Stomach (tissue), 9 donors: ENCODE results near the gene PRUNE2. TPM values are rescaled to one million over a fixed set of nuclear protein-coding genes. Genes with fewer than 3 reads are reported as not detected.

Source experiments
- DNase-seq, 2 donors: peaks; one replicate each; pipeline versions ENCODE4 v3.0.0 to v3.0.0-alpha.2; 2013 to 2019
- H3K27ac ChIP-seq, 5 donors: fragments of 200-600 bp in 4 of 5; sonication (generic) in 4 of 5; one replicate each; pipeline ENCODE4 v1.5.1; 2013 to 2019; ENCODE audit warnings: mild to moderate bottlenecking in 1 of 5, moderate library complexity in 1 of 5
- H3K27me3 ChIP-seq, 3 donors: fragments of 200-600 bp; sonication (generic); one replicate each; pipeline ENCODE4 v1.5.1; 2017 to 2019; ENCODE audit warnings: mixed run types in 1 of 3
- H3K36me3 ChIP-seq, 4 donors: fragments of 200-600 bp; sonication (generic); 1 replicate in 3 of 4; 2 replicates in 1 of 4; pipeline ENCODE4 v1.5.1; 2016 to 2019
- H3K4me1 ChIP-seq, 4 donors: fragments of 200-600 bp; sonication (generic); one replicate each; pipeline ENCODE4 v1.5.1; 2016 to 2019
- H3K4me3 ChIP-seq, 4 donors: fragments of 200-600 bp; sonication (generic) in 3 of 4; one replicate each; pipeline ENCODE4 v1.5.1; 2016 to 2019; ENCODE audit warnings: mild to moderate bottlenecking in 1 of 4
- H3K9me3 ChIP-seq, 4 donors: fragments of 200-600 bp; sonication (generic); one replicate each; pipeline ENCODE4 v1.5.1; 2016 to 2019
- CTCF ChIP-seq, 7 experiments: fragments of 450-650 bp in 4 of 7; fragments of 200-600 bp in 3 of 7; sonication (generic) in 3 of 7; IDR thresholded peaks; one replicate each; pipeline ENCODE4 v1.5.1; 2016 to 2019; ENCODE audit warnings: antibody characterized with exemption in 7 of 7, control low read depth in 2 of 7, mild to moderate bottlenecking in 1 of 7
- EP300 ChIP-seq: sonication (generic); formaldehyde crosslinking; IDR thresholded peaks from one replicate; pipeline ENCODE4 v1.6.1; 2017; ENCODE audit warnings: antibody characterized with exemption
- POLR2A ChIP-seq, 4 donors: fragments of 450-650 bp; IDR thresholded peaks; one replicate each; pipeline ENCODE4 v1.6.1; 2016; ENCODE audit warnings: antibody characterized with exemption in 4 of 4, control low read depth in 2 of 4, mild to moderate bottlenecking in 1 of 4, moderate library complexity in 1 of 4
- POLR2AphosphoS5 ChIP-seq, 3 donors: sonication (generic); formaldehyde crosslinking; IDR thresholded peaks; one replicate each; pipeline ENCODE4 v1.6.1; 2016; ENCODE audit warnings: antibody characterized with exemption in 3 of 3
- WGBS, 5 donors: extraction: QIAGEN DNeasy Blood & Tissue Kit in 3 of 5; methylation state at CpG; one replicate each; pipeline versions ENCODE4 v1.1.5 to v1.1.7; 2013 to 2018; 5-methylcytosine and 5-hydroxymethylcytosine counted together
- intact Hi-C: fragments of 100-400 bp; cut with DNase I; formaldehyde crosslinking; loops from one replicate; pipeline ENCODE4 v1.15.1; 2023; ENCODE audit warnings: low total_unique reads
- polyA plus RNA-seq, 3 donors: library from polyadenylated mRNA; stranded (reverse); fragments of 200-250 nt; gene quantifications; one replicate each; pipeline ENCODE4 v1.2.3, GENCODE V29; 2013
- total RNA-seq, 5 donors: library from RNA; depleted of rRNA; stranded (reverse); fragments of >200 nt; gene quantifications; one replicate each; pipeline versions ENCODE4 v1.1.0 to v1.2.3, GENCODE V29; 2014 to 2016
- donor health status: healthy with polysubstance abuse.
- donor health status: Bipolar disorder and iron deficiency.
- donor health status: healthy.

Gene PRUNE2
- total and polyA plus RNA-seq, 8 donors = 2.6 to 311 (median 75.4) TPM

- 62 to 71% (median 65%) methylated on average over 5 of the region's 5 CpGs for WGBS, 5 donors
- Histone ChIP-seq H3K4me1 (peaks cover 0 to 13% (median 0%) of the 10 kb centered on the region in 4 donors), H3K27me3 (peaks cover 0 to 10% (median 0%) of the 10 kb centered on the region in 3 donors), H3K9me3 (no peaks in the 10 kb centered on the region), H3K27ac (peak overlapping the region in 4 of 5 donors; percentile 32 to 88 (median 72)), H3K36me3 (no peaks in the 10 kb centered on the region), H3K4me3 (no peak overlapping the region)
- TF ChIP-seq POLR2A (IDR thresholded peaks at IDR 0.05) = no peak
- TF ChIP-seq CTCF (IDR thresholded peaks at IDR 0.05) = no peak
- no peak for TF ChIP-seq EP300
- no peak for TF ChIP-seq POLR2AphosphoS5 (IDR thresholded peaks at IDR 0.05)
- intact Hi-C loops = no loop called here
- no peak for DNase-seq
These were observed 11.7 kb downstream of the PRUNE2 start for GRCh38 chr9:76894198-76894597.

- Histone ChIP-seq H3K4me3 (no peak overlapping the region), H3K4me1 (peaks cover 0 to 13% (median 0%) of the 10 kb centered on the region in 4 donors), H3K27ac (peak overlapping the region in 4 of 5 donors; percentile 9 to 88 (median 72)), H3K27me3 (peaks cover 0 to 4% (median 0%) of the 10 kb centered on the region in 3 donors), H3K36me3 (no peaks in the 10 kb centered on the region), H3K9me3 (no peaks in the 10 kb centered on the region)
- peak in 1 of 2 donors; percentile 20 for DNase-seq
- intact Hi-C loops = no loop called here
- 50 to 73% (median 66%) methylated on average over 4 of the region's 4 CpGs for WGBS, 5 donors
- no peak for TF ChIP-seq CTCF (IDR thresholded peaks at IDR 0.05)
- TF ChIP-seq POLR2A (IDR thresholded peaks at IDR 0.05) = no peak
- TF ChIP-seq EP300 = peak; percentile 92
- TF ChIP-seq POLR2AphosphoS5 (IDR thresholded peaks at IDR 0.05) = peak in 2 of 3 donors; percentile 70 to 95
These were observed 12.4 kb downstream of the PRUNE2 start for GRCh38 chr9:76893395-76893932.

GRCh38 chr9:76891874-76892273, 14.0 kb downstream of the PRUNE2 start:
- intact Hi-C loops = no loop called here
- no peaks in the 10 kb centered on the region for H3K27me3 ChIP-seq
- H3K9me3 ChIP-seq = no peaks in the 10 kb centered on the region
- H3K4me3 ChIP-seq = no peak overlapping the region
- H3K4me1 ChIP-seq = peaks cover 0 to 20% (median 0%) of the 10 kb centered on the region in 4 donors
- peak overlapping the region in 2 of 5 donors; percentile 43 to 88 for H3K27ac ChIP-seq
- TF ChIP-seq EP300 (no peak), POLR2AphosphoS5 (IDR thresholded peaks at IDR 0.05) (no peak), CTCF (IDR thresholded peaks at IDR 0.05) (no peak), POLR2A (IDR thresholded peaks at IDR 0.05) (no peak)
- 73 to 83% (median 80%) methylated on average over 5 of the region's 5 CpGs for WGBS, 5 donors
- DNase-seq = no peak
- H3K36me3 ChIP-seq = no peaks in the 10 kb centered on the region

GRCh38 chr9:76891279-76891678, 14.6 kb downstream of the PRUNE2 start:
- no peak for TF ChIP-seq CTCF (IDR thresholded peaks at IDR 0.05)
- TF ChIP-seq POLR2AphosphoS5 (IDR thresholded peaks at IDR 0.05) = no peak
- no peak for TF ChIP-seq EP300
- no peak for TF ChIP-seq POLR2A (IDR thresholded peaks at IDR 0.05)
- Histone ChIP-seq H3K4me1 (peaks cover 0 to 21% (median 0%) of the 10 kb centered on the region in 4 donors), H3K27me3 (no peaks in the 10 kb centered on the region), H3K4me3 (no peak overlapping the region), H3K9me3 (no peaks in the 10 kb centered on the region), H3K36me3 (no peaks in the 10 kb centered on the region), H3K27ac (peak overlapping the region in 2 of 5 donors; percentile 43 to 88)
- intact Hi-C loops = no loop called here
- 82 to 90% (median 86%) methylated on average over 5 of the region's 5 CpGs for WGBS, 5 donors
- no peak for DNase-seq
